NCI-H2029 (cell line): Measurements from ENCODE around the gene CHRNA1.

Experiments
- DNase-seq: peaks from one replicate; lab custom pipeline; 2025; lab: John Stamatoyannopoulos, UW

The CHRNA1 gene

DNA sequence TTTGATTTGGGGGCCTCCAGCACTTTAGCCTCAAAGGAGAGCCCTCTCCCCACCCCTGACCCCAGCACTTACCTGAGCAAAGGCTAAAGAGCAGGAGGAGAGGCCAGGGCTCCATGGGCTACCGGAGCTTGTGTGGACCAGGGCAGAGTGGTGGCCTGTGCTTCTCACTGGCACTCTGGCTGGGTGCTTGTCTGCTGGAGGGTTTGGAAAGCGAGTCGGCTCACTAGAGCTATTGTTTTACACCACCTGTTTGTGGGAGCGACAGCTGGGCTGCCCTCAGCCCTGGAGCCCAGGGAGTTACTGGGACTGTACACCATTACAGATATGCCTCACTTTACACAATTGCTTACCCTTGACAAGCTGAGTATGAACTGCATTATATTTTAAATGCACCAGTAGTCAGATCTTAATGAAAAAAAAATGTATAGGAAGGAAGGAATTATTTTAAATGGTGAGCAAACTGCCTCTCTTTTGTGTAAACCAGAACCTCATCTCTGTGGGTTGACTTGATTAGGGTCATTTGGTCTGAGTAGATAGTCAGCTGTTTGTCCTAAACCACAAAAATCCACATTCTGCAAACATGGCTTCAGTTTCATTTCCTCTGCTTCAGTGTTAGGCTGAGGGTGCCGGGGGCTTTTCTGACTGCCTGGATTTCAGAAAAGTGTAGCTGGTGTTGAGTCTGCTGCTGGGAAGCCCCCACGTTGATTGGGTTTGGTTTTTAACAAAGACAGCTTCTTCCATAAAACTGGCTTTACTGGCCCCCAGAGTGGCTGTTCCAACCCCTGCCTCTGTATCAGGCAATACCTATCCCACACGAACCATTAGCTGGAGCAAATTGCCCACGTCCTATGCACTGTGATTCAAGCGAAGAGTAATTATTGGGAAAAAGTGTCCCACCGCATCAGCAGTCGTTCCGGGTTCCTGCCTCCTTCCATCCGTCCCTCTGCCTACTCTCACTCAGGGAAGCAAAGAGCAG lies at the start of gene CHRNA1:
Gene CHRNA1 (minus strand): TSS at position 193 of the 976 bp plus-strand sequence. CDS start 78 bp downstream, at position 115.
- DNase-seq: peak; percentile 25

DNA sequence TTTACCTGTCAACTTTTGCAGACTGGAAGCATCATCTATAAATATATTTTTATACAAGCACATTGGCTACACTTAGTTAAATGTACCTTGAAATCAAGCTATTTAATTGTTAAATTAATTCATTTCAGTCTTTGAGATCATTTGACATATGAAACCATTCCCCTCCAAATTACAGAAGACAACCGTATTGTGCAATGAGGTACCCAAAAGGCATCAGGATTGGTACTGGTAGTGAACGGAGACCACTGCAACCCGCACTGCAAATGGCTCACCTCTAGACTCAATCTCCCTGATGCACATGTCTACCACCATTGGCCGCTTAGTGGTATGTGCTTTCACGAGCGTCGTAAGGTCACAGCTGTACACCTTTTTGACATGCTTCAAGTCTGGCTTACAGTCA lies 47.8 kb upstream of the CHRNA1 start:
- no peak for DNase-seq

- no peak for DNase-seq
Measured at GRCh38 chr2:174807931-174808330, 43.7 kb upstream of the CHRNA1 start.

- no peak for DNase-seq
Measured at GRCh38 chr2:174805803-174806202, 41.5 kb upstream of the CHRNA1 start.

GRCh38 chr2:174802459-174802858 lies 38.2 kb upstream of the CHRNA1 start:
- DNase-seq: no peak

GRCh38 chr2:174800436-174801205 lies 36.3 kb upstream of the CHRNA1 start:
- no peak for DNase-seq

- DNase-seq: no peak
Measured at GRCh38 chr2:174798801-174799200, 34.5 kb upstream of the CHRNA1 start.

DNA sequence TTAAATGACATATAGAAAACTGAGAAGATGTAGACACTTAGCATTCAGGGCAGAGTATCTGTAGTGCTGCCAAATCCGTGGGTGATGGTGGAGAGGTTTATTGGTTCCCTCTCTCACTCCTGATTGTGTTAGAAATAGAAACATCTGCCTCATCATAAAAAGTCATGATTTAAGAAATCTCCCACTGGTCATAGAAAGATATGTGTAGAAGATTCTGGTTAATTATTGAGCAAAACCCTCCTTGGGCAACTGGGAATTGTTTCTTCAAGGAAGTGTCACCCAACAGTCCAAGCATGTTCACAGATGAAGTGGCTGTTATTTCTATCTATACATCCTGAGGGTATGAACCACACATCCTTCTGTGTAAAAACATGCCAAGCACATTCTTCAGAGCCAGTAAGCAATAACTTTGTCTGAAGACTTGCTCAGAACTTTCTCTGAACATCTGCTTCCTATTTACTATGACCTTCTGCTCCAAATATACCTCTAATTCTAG lies 33.6 kb upstream of the CHRNA1 start:
- DNase-seq: no peak

DNA sequence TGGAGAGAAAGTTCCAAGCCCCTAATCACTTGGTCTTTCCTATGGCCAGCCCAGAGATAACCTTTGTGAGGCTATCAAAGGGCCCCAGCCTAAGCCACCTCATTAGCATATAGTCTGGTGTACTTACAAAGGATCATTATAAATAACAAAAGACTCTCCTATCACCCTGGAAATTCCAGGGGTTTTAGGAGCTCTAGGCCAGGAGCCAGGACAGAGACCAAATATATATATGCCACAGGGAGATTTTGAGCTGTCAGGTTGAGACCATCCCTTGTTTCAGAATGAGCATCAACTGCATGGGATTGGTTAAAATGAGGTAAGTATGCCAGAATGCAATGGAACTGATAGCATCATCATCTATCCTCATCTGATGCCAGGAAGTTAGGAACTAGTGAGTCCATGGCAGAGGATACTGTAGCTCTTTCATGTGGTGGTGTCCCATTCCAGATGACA lies 32.1 kb upstream of the CHRNA1 start:
- DNase-seq: no peak

- no peak for DNase-seq
Measured at GRCh38 chr2:174794851-174795374, 30.6 kb upstream of the CHRNA1 start.

GRCh38 chr2:174792309-174793025 lies 28.2 kb upstream of the CHRNA1 start:
- no peak for DNase-seq

- DNase-seq: no peak
Measured at GRCh38 chr2:174791746-174792280, 27.5 kb upstream of the CHRNA1 start.

DNA sequence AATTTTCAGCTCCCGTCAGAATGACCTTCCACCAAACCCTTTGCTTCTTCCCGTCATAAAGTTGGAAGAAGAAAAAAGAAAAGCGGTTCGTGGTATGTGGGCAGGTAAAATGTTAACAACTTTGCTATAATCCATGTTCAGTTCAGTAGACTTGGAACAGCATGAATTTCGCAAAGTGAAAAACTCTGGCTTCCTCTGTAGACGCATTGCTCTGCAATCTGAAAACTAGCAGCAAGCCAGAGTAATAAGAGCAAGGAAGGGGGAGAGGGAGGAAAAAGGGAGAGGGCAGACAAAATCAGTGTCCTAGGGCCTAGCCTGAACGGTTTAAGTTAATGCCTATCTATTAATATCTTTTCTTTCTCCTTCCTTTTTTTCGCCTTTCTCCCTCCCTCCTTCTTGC lies 26.7 kb upstream of the CHRNA1 start:
- no peak for DNase-seq

GRCh38 chr2:174789001-174789400 lies 24.7 kb upstream of the CHRNA1 start:
- DNase-seq: no peak

GRCh38 chr2:174788291-174788929 lies 24.1 kb upstream of the CHRNA1 start:
- no peak for DNase-seq

- DNase-seq: no peak
Measured at GRCh38 chr2:174787487-174788205, 23.4 kb upstream of the CHRNA1 start.

DNA sequence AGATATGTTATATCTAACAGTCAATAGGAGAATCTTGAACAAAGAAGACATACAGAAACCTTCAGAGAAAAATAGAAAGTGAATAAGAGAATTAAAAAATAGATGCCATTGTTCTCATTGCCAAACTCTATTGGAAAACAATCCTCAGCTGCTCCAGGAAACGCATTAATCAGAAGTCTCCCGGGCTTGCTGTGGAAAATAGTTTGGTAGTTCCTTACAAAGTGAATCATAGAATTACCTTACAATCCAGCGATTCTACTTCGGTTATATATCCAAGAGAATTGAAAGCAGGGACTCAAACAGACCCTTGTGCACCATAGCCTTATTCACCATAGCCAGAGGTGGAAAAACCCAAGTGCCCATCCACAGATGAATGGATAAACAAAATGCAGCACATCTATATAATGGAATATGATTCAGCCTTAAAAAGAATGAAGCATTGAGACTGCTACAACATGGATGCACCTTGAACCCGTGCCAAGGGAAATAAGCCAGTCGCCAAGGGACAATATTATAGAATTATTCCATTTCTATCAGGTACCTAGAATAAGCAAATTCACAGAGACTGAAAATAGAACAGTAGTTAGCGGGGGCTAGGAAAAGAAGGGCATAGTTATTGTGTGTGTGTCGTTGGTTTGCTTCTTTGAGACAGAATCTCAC lies 21.9 kb upstream of the CHRNA1 start:
- no peak for DNase-seq

GRCh38 chr2:174785481-174785880 lies 21.2 kb upstream of the CHRNA1 start:
- no peak for DNase-seq

GRCh38 chr2:174784909-174785308 lies 20.6 kb upstream of the CHRNA1 start:
- no peak for DNase-seq

GRCh38 chr2:174784316-174784715 lies 20.0 kb upstream of the CHRNA1 start:
- no peak for DNase-seq
